SU-DHL-6 (cell line): ENCODE results near the gene CTRB1.

ENCODE experiments used
- H2AFZ ChIP-seq: fragments of 200-600 bp; sonication (generic); 2 replicates; pipeline ENCODE4 v1.6.1; 2014; ENCODE audit warnings: low read depth, mild to moderate bottlenecking, moderate library complexity, mixed read lengths, antibody characterized with exemption, low read length; ENCODE audit not compliant: severe bottlenecking
- H3F3A ChIP-seq: fragments of 200-600 bp; shearing (Covaris generic); 2 replicates; pipeline ENCODE4 v1.6.0; 2016; ENCODE audit warnings: antibody characterized with exemption, mild to moderate bottlenecking; ENCODE audit not compliant: insufficient read depth
- H3K27ac ChIP-seq: fragments of 200-600 bp; sonication (generic); 2 replicates; pipeline ENCODE4 v1.5.1; 2016; ENCODE audit warnings: low read depth, mild to moderate bottlenecking, low read length, moderate library complexity, mixed read lengths
- H3K27me3 ChIP-seq: fragments of 200-600 bp; sonication (generic), shearing (Covaris generic); 2 replicates; pipeline ENCODE4 v1.6.0; 2014; ENCODE audit warnings: mild to moderate bottlenecking, low read length
- H3K36me3 ChIP-seq: fragments of 200-600 bp; sonication (generic); 2 replicates; pipeline ENCODE4 v1.6.1; 2014; ENCODE audit warnings: mild to moderate bottlenecking, low read length, mixed read lengths
- H3K4me2 ChIP-seq: fragments of 300-600, 200-600 bp; shearing (Covaris generic), sonication (generic); 2 replicates; pipeline ENCODE4 v1.6.0; 2014; ENCODE audit warnings: low read length, low read depth, mild to moderate bottlenecking; ENCODE audit not compliant: poor library complexity, severe bottlenecking
- H3K4me3 ChIP-seq: fragments of 200-600 bp; sonication (generic); 2 replicates; pipeline ENCODE4 v1.5.1; 2014; ENCODE audit warnings: antibody characterized with exemption, low read length, mild to moderate bottlenecking, mixed read lengths; ENCODE audit not compliant: insufficient read depth, poor library complexity, severe bottlenecking
- H3K79me2 ChIP-seq: fragments of 200-600 bp; sonication (generic); 2 replicates; pipeline ENCODE4 v1.6.1; 2014; ENCODE audit warnings: mild to moderate bottlenecking, low read length, moderate library complexity; ENCODE audit not compliant: insufficient read depth
- H3K9ac ChIP-seq: fragments of 200-600 bp; sonication (generic); 2 replicates; pipeline ENCODE4 v1.7.0; 2014; ENCODE audit warnings: mild to moderate bottlenecking, low read length
- H3K9me2 ChIP-seq: fragments of 200-600 bp; sonication (generic); replicated peaks from 2 replicates; pipeline ENCODE4 v1.6.1; 2014; ENCODE audit warnings: low read length; ENCODE audit not compliant: insufficient read depth
- H3K9me3 ChIP-seq: fragments of 200-600 bp; sonication (generic); 2 replicates; pipeline ENCODE4 v1.6.1; 2014; ENCODE audit warnings: low read length, mixed read lengths; ENCODE audit not compliant: insufficient read depth
- H4K20me1 ChIP-seq: fragments of 200-600 bp; sonication (generic); 2 replicates; pipeline ENCODE4 v1.6.1; 2014; ENCODE audit warnings: low read depth, mild to moderate bottlenecking, antibody characterized with exemption, low read length, moderate library complexity, mixed read lengths
- EZH2phosphoT487 ChIP-seq: fragments of 200-600 bp; sonication (generic), shearing (Covaris generic); conservative IDR thresholded peaks from 2 replicates; pipeline ENCODE4 v1.6.1; 2018; ENCODE audit warnings: mild to moderate bottlenecking, antibody characterized with exemption, low read length, moderate library complexity, mixed read lengths
- TF ChIP-seq, protein P1 (sequence below): fragments of 200-600 bp; sonication (generic); IDR thresholded peaks from one replicate; pipeline ENCODE4 v1.5.1; 2017; ENCODE audit warnings: antibody characterized with exemption, mild to moderate bottlenecking, low read length, moderate library complexity; ENCODE audit not compliant: insufficient read depth, poor library complexity, severe bottlenecking

The CTRB1 gene

DNA sequence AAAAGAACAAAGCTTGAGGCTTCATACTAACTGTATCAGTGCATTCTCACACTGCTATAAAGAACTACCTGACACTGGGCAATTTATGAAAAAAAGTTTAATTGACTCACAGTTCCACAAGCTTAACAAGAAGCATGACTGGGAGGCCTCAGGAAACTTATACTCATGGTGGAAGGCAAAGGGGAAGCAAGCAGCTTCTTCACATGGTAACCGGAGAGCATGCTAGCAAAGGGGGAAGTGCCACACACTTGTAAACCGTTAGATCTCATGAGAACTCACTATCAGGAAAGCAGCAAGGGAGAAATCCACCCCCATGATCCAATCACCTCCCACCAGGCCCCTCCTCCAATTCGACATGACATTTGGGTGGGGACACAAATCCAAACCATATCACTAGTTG lies 37.2 kb upstream of the CTRB1 start:
- 0 out of 2 replicates have a peak, but pooled peaks cover under 1% of the 10 kb centered on the region for H3K9me3 ChIP-seq
- no peak overlapping the region for H3K9ac ChIP-seq
- H4K20me1 ChIP-seq: no peaks in the 10 kb centered on the region
- no peaks in the 10 kb centered on the region for H3K36me3 ChIP-seq
- no peak overlapping the region for H3K27ac ChIP-seq
- no peak for TF ChIP-seq EZH2phosphoT487
- TF ChIP-seq, protein P1, sequence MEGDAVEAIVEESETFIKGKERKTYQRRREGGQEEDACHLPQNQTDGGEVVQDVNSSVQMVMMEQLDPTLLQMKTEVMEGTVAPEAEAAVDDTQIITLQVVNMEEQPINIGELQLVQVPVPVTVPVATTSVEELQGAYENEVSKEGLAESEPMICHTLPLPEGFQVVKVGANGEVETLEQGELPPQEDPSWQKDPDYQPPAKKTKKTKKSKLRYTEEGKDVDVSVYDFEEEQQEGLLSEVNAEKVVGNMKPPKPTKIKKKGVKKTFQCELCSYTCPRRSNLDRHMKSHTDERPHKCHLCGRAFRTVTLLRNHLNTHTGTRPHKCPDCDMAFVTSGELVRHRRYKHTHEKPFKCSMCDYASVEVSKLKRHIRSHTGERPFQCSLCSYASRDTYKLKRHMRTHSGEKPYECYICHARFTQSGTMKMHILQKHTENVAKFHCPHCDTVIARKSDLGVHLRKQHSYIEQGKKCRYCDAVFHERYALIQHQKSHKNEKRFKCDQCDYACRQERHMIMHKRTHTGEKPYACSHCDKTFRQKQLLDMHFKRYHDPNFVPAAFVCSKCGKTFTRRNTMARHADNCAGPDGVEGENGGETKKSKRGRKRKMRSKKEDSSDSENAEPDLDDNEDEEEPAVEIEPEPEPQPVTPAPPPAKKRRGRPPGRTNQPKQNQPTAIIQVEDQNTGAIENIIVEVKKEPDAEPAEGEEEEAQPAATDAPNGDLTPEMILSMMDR: no peak
- no peak overlapping the region for H3K4me3 ChIP-seq
- no peak overlapping the region for H3K4me2 ChIP-seq
- no peak overlapping the region for H2AFZ ChIP-seq
- H3K79me2 ChIP-seq: no peaks in the 10 kb centered on the region
- no peaks in the 10 kb centered on the region for H3F3A ChIP-seq
- no peaks in the 10 kb centered on the region for H3K9me2 ChIP-seq
- no peaks in the 10 kb centered on the region for H3K27me3 ChIP-seq

DNA sequence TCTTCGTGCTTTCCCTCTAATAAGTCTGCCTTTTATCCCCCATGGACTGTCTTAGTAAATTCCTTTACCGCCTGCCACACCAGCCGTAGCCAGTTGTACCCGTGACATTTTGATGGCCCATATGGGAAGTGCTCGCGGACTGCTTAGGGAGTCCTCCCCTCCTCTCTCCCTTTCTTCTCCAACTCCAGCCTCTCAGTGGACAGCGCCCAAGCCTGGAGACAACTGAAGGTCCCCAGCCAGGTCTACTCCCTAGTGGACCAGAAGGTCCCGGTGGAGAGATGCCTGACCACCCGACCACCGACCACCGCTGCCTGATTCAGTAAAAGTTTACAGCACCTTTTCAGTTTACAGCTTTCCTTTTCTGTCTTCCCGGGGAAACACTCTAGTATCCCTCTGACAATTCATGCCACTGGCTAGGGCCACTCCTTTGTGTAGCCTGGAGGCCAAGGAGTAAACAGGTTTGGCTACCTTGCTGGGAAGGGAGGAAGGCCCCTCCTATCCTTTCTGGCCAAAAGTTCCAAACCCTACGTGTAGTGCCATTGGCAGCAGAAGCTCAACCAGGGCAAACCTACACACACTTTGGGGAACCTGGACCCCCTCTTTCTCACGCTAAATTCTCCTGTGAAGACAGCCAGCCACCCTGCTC lies 29.8 kb upstream of the CTRB1 start:
- H3K27ac ChIP-seq: no peak overlapping the region
- no peaks in the 10 kb centered on the region for H3K36me3 ChIP-seq

DNA sequence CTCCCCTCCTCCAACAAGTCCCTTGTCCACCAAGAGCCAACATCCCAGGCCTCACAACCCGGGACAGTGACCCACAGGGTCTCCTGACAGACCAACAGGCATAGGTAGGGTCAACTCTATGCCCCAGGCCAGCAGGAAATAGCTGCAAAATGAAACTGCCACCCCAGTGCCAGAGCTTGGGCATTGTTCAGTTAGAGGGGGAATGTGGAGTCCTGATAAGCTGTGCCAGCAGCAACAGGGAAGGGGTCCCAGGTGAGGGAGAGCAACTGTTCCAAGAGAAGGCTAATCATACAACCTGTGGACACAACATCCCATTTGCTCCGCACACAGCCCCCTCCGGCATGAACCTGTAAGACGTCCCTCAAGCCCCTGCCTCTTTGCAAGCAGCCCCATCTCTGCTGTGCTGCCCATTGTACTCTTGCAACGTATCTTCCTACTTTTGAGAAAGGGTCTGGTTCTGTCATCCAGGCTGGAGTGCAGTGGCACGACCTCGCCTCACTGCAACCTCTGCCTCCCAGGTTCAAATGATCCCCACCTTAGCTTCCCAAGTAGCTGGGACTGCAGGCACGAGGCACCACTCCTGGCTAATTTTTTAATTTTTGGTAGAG lies 29.0 kb upstream of the CTRB1 start:
- H3K4me3 ChIP-seq: no peak overlapping the region
- no peak overlapping the region for H3K9ac ChIP-seq
- TF ChIP-seq, protein P1: no peak
- TF ChIP-seq EZH2phosphoT487: no peak
- H3K4me2 ChIP-seq: no peak overlapping the region
- no peaks in the 10 kb centered on the region for H3F3A ChIP-seq
- H3K27me3 ChIP-seq: no peaks in the 10 kb centered on the region
- no peaks in the 10 kb centered on the region for H3K9me3 ChIP-seq
- H4K20me1 ChIP-seq: no peaks in the 10 kb centered on the region
- no peak overlapping the region for H2AFZ ChIP-seq
- no peaks in the 10 kb centered on the region for H3K9me2 ChIP-seq
- H3K27ac ChIP-seq: no peak overlapping the region
- H3K79me2 ChIP-seq: no peaks in the 10 kb centered on the region
- H3K36me3 ChIP-seq: no peaks in the 10 kb centered on the region

More for the DNA sequence above, 29.8 kb upstream of the CTRB1 start:
- Histone ChIP-seq H3K4me2 (no peak overlapping the region), H3K9ac (no peak overlapping the region), H3K9me2 (no peaks in the 10 kb centered on the region), H3F3A (no peaks in the 10 kb centered on the region), H3K27me3 (no peaks in the 10 kb centered on the region), H3K9me3 (no peaks in the 10 kb centered on the region), H3K4me3 (no peak overlapping the region), H3K79me2 (no peaks in the 10 kb centered on the region), H4K20me1 (no peaks in the 10 kb centered on the region), H2AFZ (no peak overlapping the region)
- TF ChIP-seq, protein P1: no peak
- no peak for TF ChIP-seq EZH2phosphoT487
